ENCODE measurements around the gene SPTLC1.

SPTLC1 gene

GRCh38 chr9:92094655-92095054, 20.6 kb downstream of the SPTLC1 start:
- DNase-seq (ENCODE audit: low spot score), result no peak

- no peak for DNase-seq (ENCODE audit: low spot score)
Observed at GRCh38 chr9:92077888-92078287, 37.3 kb downstream of the SPTLC1 start.

GRCh38 chr9:92071634-92072033, 43.6 kb downstream of the SPTLC1 start:
- no peak for DNase-seq (ENCODE audit: low spot score)

GRCh38 chr9:92066168-92066567, 49.0 kb downstream of the SPTLC1 start:
- DNase-seq (ENCODE audit: low spot score), result no peak

- peak; percentile 42 for DNase-seq (ENCODE audit: low spot score)
Observed at GRCh38 chr9:92064711-92065110, 50.5 kb downstream of the SPTLC1 start.

- DNase-seq (ENCODE audit: low spot score), result no peak
Observed at GRCh38 chr9:92061184-92061583, 54.0 kb downstream of the SPTLC1 start.

- no peak for DNase-seq (ENCODE audit: low spot score)
Observed at GRCh38 chr9:92059661-92060060, 55.6 kb downstream of the SPTLC1 start.

- no peak for DNase-seq (ENCODE audit: low spot score)
Observed at GRCh38 chr9:92058723-92059444, 56.3 kb downstream of the SPTLC1 start.

GRCh38 chr9:92058026-92058425, 57.2 kb downstream of the SPTLC1 start:
- no peak for DNase-seq (ENCODE audit: low spot score)

GRCh38 chr9:92057226-92057625, 58.0 kb downstream of the SPTLC1 start:
- no peak for DNase-seq (ENCODE audit: low spot score)

- no peak for DNase-seq (ENCODE audit: low spot score)
Observed at GRCh38 chr9:92055624-92056023, 59.6 kb downstream of the SPTLC1 start.

- no peak for DNase-seq (ENCODE audit: low spot score)
Observed at GRCh38 chr9:92048924-92049625, 66.1 kb downstream of the SPTLC1 start.

- DNase-seq (ENCODE audit: low spot score), result no peak
Observed at GRCh38 chr9:92047500-92047899, 67.7 kb downstream of the SPTLC1 start.

- no peak for DNase-seq (ENCODE audit: low spot score)
Observed at GRCh38 chr9:92046676-92047075, 68.5 kb downstream of the SPTLC1 start.

GRCh38 chr9:92044936-92045335, 70.3 kb downstream of the SPTLC1 start:
- DNase-seq (ENCODE audit: low spot score), result no peak

- DNase-seq (ENCODE audit: low spot score), result no peak
Observed at GRCh38 chr9:92043002-92043401, 72.2 kb downstream of the SPTLC1 start.

GRCh38 chr9:92042260-92042659, 73.0 kb downstream of the SPTLC1 start:
- DNase-seq (ENCODE audit: low spot score), result no peak

GRCh38 chr9:92036756-92037155, 78.5 kb downstream of the SPTLC1 start:
- no peak for DNase-seq (ENCODE audit: low spot score)

- DNase-seq (ENCODE audit: low spot score), result no peak
Observed at GRCh38 chr9:92036411-92036746, 78.8 kb downstream of the SPTLC1 start.

GRCh38 chr9:92035687-92036410, 79.4 kb downstream of the SPTLC1 start:
- DNase-seq (ENCODE audit: low spot score), result peak; percentile 32

GRCh38 chr9:92035146-92035545, 80.1 kb downstream of the SPTLC1 start:
- no peak for DNase-seq (ENCODE audit: low spot score)

GRCh38 chr9:92033991-92034390, 81.2 kb downstream of the SPTLC1 start:
- DNase-seq (ENCODE audit: low spot score), result no peak

- no peak for DNase-seq (ENCODE audit: low spot score)
Observed at GRCh38 chr9:92033307-92033706, 81.9 kb downstream of the SPTLC1 start.
